A549 (cell line): Measurements from ENCODE around the gene ANKS4B. TPM values are rescaled to one million over a fixed set of nuclear protein-coding genes. Genes with fewer than 3 reads are reported as not detected.
A peak's percentile ranks its signal among the peaks of the same experiment; 100 is the strongest.

Experiments used
- ATAC-seq, 2 experiments: fragments of 200-7000 bp in 1 of 2; fragments of >200 bp in 1 of 2; cut with Nextera tagmentation in 1 of 2; cut with Tn5 transposase in 1 of 2; 3 replicates each; pipeline versions ENCODE4 v1.8.0 to v1.9.1; 2018 to 2020; ENCODE audit warnings: mild to moderate bottlenecking in 1 of 2, moderate library complexity in 1 of 2
- CTCF ChIA-PET: fragments of 300-600 bp; sonication (Branson Sonifier 250); formaldehyde crosslinking; extraction: SDS; loops from one replicate; lab custom pipeline; 2021; ENCODE audit warnings: antibody characterized with exemption, inconsistent platforms; lab: Yijun Ruan, JAX
- POLR2A ChIA-PET: fragments of 350-600 bp; formaldehyde crosslinking; extraction: SDS; loops from one replicate; lab custom pipeline; 2021; ENCODE audit warnings: antibody characterized with exemption, inconsistent platforms; lab: Yijun Ruan, JAX
- DNase-seq, 2 experiments: peaks; one replicate each; pipeline versions ENCODE4 v3.0.0 to v3.0.0-alpha.2; 2011 to 2016; ENCODE audit warnings: low read depth in 1 of 2, low spot score in 1 of 2
- FAIRE-seq: peaks from 2 replicates; lab custom pipeline; 2011; peaks lifted over from hg19 to GRCh38; lab: Jason Lieb, UNC
- H3K27ac ChIP-seq, 2 experiments: fragments of >200 bp; sonication (Bioruptor Twin); formaldehyde crosslinking; 3 replicates each; pipeline ENCODE4 v1.5.1; 2016 to 2017
- H3K4me1 ChIP-seq: fragments of >200 bp; sonication (Bioruptor Twin); formaldehyde crosslinking; 3 replicates; pipeline ENCODE4 v1.6.1; 2016
- H3K4me2 ChIP-seq: fragments of >200 bp; sonication (Bioruptor Twin); formaldehyde crosslinking; 3 replicates; pipeline ENCODE4 v1.6.1; 2016
- H3K4me3 ChIP-seq: fragments of >200 bp; sonication (Bioruptor Twin); formaldehyde crosslinking; 3 replicates; pipeline ENCODE4 v1.5.1; 2016
- H3K9me3 ChIP-seq: fragments of >200 bp; sonication (Bioruptor Twin); formaldehyde crosslinking; 3 replicates; pipeline ENCODE4 v1.6.1; 2016
- BHLHE40 ChIP-seq: IDR thresholded peaks from 2 replicates; pipeline ENCODE4 v1.6.1; 2012; ENCODE audit warnings: low read depth, low read length, inconsistent platforms
- CBX2 ChIP-seq: fragments of 200-600 bp; sonication (generic); IDR thresholded peaks from 2 replicates; pipeline ENCODE4 v1.6.1; 2016; ENCODE audit warnings: low read depth, mild to moderate bottlenecking, borderline replicate concordance
- CEBPB ChIP-seq, 2 experiments: fragments of >200 bp in 1 of 2; sonication (Bioruptor Twin) in 1 of 2; formaldehyde crosslinking in 1 of 2; IDR thresholded peaks; 2 replicates each; pipeline ENCODE4 v1.6.1; 2012 to 2016
- EP300 ChIP-seq, 2 experiments: fragments of >200 bp; sonication (Bioruptor Twin); formaldehyde crosslinking; IDR thresholded peaks; 2 replicates in 1 of 2; 3 replicates in 1 of 2; pipeline ENCODE4 v1.6.1; 2016 to 2017
- ESRRA ChIP-seq: fragments of 150-350 bp; IDR thresholded peaks from 2 replicates; pipeline ENCODE4 v1.6.1; 2014; ENCODE audit warnings: mild to moderate bottlenecking, low read length, borderline replicate concordance
- FOXS1 ChIP-seq: fragments of 250-450 bp; sonication (Bioruptor Pico); IDR thresholded peaks from 2 replicates; pipeline ENCODE4 v1.5.0; 2020; ENCODE audit warnings: mild to moderate bottlenecking, moderate library complexity
- HES2 ChIP-seq: fragments of >200 bp; sonication (Bioruptor Twin); formaldehyde crosslinking; IDR thresholded peaks from 2 replicates; pipeline ENCODE4 v1.6.1; 2016
- HEYL ChIP-seq: fragments of 250-450 bp; sonication (Bioruptor Pico); IDR thresholded peaks from 2 replicates; pipeline ENCODE4 v1.8.0; 2021; ENCODE audit warnings: mild to moderate bottlenecking, moderate library complexity
- HMGXB4 ChIP-seq: fragments of 250-450 bp; sonication (Bioruptor Pico); IDR thresholded peaks from 2 replicates; pipeline ENCODE4 v1.5.0; 2021; ENCODE audit warnings: mild to moderate bottlenecking, moderate library complexity, borderline replicate concordance
- JUN ChIP-seq, 2 experiments: fragments of >200 bp; sonication (Bioruptor Twin); formaldehyde crosslinking; IDR thresholded peaks; 2 replicates in 1 of 2; 3 replicates in 1 of 2; pipeline ENCODE4 v1.6.1; 2016 to 2017
- KDM5A ChIP-seq: fragments of 200-600 bp; sonication (generic); IDR thresholded peaks from 2 replicates; pipeline ENCODE4 v1.6.1; 2016; ENCODE audit warnings: antibody characterized with exemption, mild to moderate bottlenecking
- MAFK ChIP-seq: fragments of 450-650 bp; IDR thresholded peaks from 2 replicates; pipeline ENCODE4 v1.6.1; 2014; ENCODE audit not compliant: partially characterized antibody
- MYC ChIP-seq: IDR thresholded peaks from 2 replicates; pipeline ENCODE4 v1.6.1; 2012; ENCODE audit warnings: mild to moderate bottlenecking, inconsistent platforms, low read length, improper control_type of control experiment, borderline replicate concordance
- NFE2L2 ChIP-seq: fragments of 150-350 bp; conservative IDR thresholded peaks from 2 replicates; pipeline ENCODE4 v1.6.1; 2014; ENCODE audit warnings: low read length
- PHF8 ChIP-seq: fragments of 200-600 bp; sonication (generic); IDR thresholded peaks from 2 replicates; pipeline ENCODE4 v1.6.1; 2016; ENCODE audit warnings: low read depth, mild to moderate bottlenecking, antibody characterized with exemption, moderate library complexity, borderline replicate concordance
- POLR2AphosphoS2 ChIP-seq: conservative IDR thresholded peaks from 2 replicates; pipeline ENCODE4 v1.6.1; 2012; ENCODE audit warnings: low read length, improper control_type of control experiment, inconsistent platforms
- RAD21 ChIP-seq, 2 experiments: fragments of >200 bp in 1 of 2; sonication (Bioruptor Twin) in 1 of 2; formaldehyde crosslinking in 1 of 2; IDR thresholded peaks in 1 of 2; conservative IDR thresholded peaks in 1 of 2; 2 replicates in 1 of 2; 3 replicates in 1 of 2; pipeline ENCODE4 v1.6.1; 2012 to 2018; ENCODE audit warnings: inconsistent platforms in 1 of 2
- RFX5 ChIP-seq: fragments of 450-650 bp; IDR thresholded peaks from 2 replicates; pipeline ENCODE4 v1.7.1; 2014; ENCODE audit warnings: antibody characterized with exemption, mild to moderate bottlenecking, moderate library complexity
- TFCP2L1 ChIP-seq: fragments of 250-450 bp; sonication (Bioruptor Pico); IDR thresholded peaks from 2 replicates; pipeline ENCODE4 v1.5.0; 2021; ENCODE audit warnings: mild to moderate bottlenecking
- TP53 ChIP-seq: fragments of 250-450 bp; sonication (Bioruptor Pico); IDR thresholded peaks from 2 replicates; pipeline ENCODE4 v1.5.0; 2021; ENCODE audit warnings: mild to moderate bottlenecking, moderate library complexity
- ZFP36 ChIP-seq: fragments of 450-650 bp; IDR thresholded peaks from 2 replicates; pipeline ENCODE4 v1.6.1; 2014; ENCODE audit warnings: borderline replicate concordance; ENCODE audit not compliant: partially characterized antibody
- ZNF302 ChIP-seq: fragments of 250-450 bp; sonication (Bioruptor Pico); IDR thresholded peaks from 2 replicates; pipeline ENCODE4 v1.9.0; 2021; ENCODE audit warnings: inconsistent platforms, mild to moderate bottlenecking, moderate library complexity
- ZSCAN20 ChIP-seq: fragments of 250-450 bp; sonication (Bioruptor Pico); IDR thresholded peaks from 2 replicates; pipeline ENCODE4 v1.8.0; 2022; ENCODE audit warnings: mild to moderate bottlenecking, moderate library complexity
- WGBS: methylation state at CpG from one replicate; pipeline ENCODE4 v1.1.6; 2017; ENCODE audit errors: missing lambda C conversion rate; 5-methylcytosine and 5-hydroxymethylcytosine counted together
- polyA plus RNA-seq, 4 experiments: library from polyadenylated mRNA; depleted of rRNA in 3 of 4; stranded (reverse); fragments of >200 nt; fragmentation: RNase III in 1 of 4; extraction: RNeasy Plus Mini Kit Qiagen cat#74134 plus additional on column Dnase treatment in 1 of 4; gene quantifications; 2 replicates in 3 of 4; 3 replicates in 1 of 4; pipeline ENCODE4 v1.2.3, GENCODE V29; 2011 to 2017
- TF ChIP-seq, protein P1 (sequence below): fragments of >200 bp; sonication (Bioruptor Twin); formaldehyde crosslinking; IDR thresholded peaks from 3 replicates; pipeline ENCODE4 v1.5.1; 2016
- TF ChIP-seq, protein P2 (sequence below): fragments of 150-350 bp; IDR thresholded peaks from 2 replicates; pipeline ENCODE4 v1.6.1; 2014; ENCODE audit warnings: low read depth, mild to moderate bottlenecking, low read length
- TF ChIP-seq, protein P3 (sequence below): fragments of >200 bp; sonication (Bioruptor Twin); formaldehyde crosslinking; IDR thresholded peaks from 3 replicates; pipeline ENCODE4 v1.6.1; 2016
- TF ChIP-seq, protein P4 (sequence below): fragments of 250-450 bp; sonication (Bioruptor Pico); IDR thresholded peaks from 2 replicates; pipeline ENCODE4 v1.5.0; 2020; ENCODE audit warnings: low read depth, mild to moderate bottlenecking, moderate library complexity
- TF ChIP-seq, protein P5 (sequence below): IDR thresholded peaks from 2 replicates; pipeline ENCODE4 v1.6.1; 2012
- TF ChIP-seq, protein P6 (sequence below): IDR thresholded peaks from 2 replicates; pipeline ENCODE4 v1.6.1; 2012

Gene ANKS4B
- polyA plus RNA-seq, 2 of the 4 experiments (the other 2 are of a cell fraction) = 0.27 to 1.8 TPM

- H3K4me3 ChIP-seq = no peak overlapping the region; the same call in 2 of the 3 replicates
- H3K27ac ChIP-seq = no peak overlapping the region
- POLR2A ChIA-PET = no interaction called here
- H3K9me3 ChIP-seq = no peaks in the 10 kb centered on the region
- FAIRE-seq (no peak), DNase-seq (no peak), ATAC-seq (no peak)
- 86% methylated on average over 1 of the region's 1 CpG for WGBS
- peak overlapping the region; percentile 62 for H3K4me2 ChIP-seq
- H3K4me1 ChIP-seq = 0 out of 3 replicates have a peak, but pooled peaks cover 6% of the 10 kb centered on the region
- TF ChIP-seq, protein P1, sequence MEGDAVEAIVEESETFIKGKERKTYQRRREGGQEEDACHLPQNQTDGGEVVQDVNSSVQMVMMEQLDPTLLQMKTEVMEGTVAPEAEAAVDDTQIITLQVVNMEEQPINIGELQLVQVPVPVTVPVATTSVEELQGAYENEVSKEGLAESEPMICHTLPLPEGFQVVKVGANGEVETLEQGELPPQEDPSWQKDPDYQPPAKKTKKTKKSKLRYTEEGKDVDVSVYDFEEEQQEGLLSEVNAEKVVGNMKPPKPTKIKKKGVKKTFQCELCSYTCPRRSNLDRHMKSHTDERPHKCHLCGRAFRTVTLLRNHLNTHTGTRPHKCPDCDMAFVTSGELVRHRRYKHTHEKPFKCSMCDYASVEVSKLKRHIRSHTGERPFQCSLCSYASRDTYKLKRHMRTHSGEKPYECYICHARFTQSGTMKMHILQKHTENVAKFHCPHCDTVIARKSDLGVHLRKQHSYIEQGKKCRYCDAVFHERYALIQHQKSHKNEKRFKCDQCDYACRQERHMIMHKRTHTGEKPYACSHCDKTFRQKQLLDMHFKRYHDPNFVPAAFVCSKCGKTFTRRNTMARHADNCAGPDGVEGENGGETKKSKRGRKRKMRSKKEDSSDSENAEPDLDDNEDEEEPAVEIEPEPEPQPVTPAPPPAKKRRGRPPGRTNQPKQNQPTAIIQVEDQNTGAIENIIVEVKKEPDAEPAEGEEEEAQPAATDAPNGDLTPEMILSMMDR = no peak
- no peak for TF ChIP-seq CBX2
- TF ChIP-seq POLR2AphosphoS2 = no peak
- TF ChIP-seq EP300 (IDR thresholded peaks at IDR 0.05) = no peak
- no peak for TF ChIP-seq KDM5A
- TF ChIP-seq MYC = no peak
- TF ChIP-seq ZNF302 (CRISPR knock-in tag) = no peak
- no peak for TF ChIP-seq JUN (IDR thresholded peaks at IDR 0.05)
- TF ChIP-seq FOXS1 (CRISPR knock-in tag) = no peak
- no peak for TF ChIP-seq NFE2L2
- TF ChIP-seq HES2 = no peak
- TF ChIP-seq, protein P2, sequence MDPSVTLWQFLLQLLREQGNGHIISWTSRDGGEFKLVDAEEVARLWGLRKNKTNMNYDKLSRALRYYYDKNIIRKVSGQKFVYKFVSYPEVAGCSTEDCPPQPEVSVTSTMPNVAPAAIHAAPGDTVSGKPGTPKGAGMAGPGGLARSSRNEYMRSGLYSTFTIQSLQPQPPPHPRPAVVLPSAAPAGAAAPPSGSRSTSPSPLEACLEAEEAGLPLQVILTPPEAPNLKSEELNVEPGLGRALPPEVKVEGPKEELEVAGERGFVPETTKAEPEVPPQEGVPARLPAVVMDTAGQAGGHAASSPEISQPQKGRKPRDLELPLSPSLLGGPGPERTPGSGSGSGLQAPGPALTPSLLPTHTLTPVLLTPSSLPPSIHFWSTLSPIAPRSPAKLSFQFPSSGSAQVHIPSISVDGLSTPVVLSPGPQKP = no peak
- TF ChIP-seq, all 56 proteins: peak for 0
- CTCF ChIA-PET = interaction anchor here (1.5 kb wide), 1 partner anchor 67 kb away, joined by 4 read pairs; no protein-coding TSS in a partner anchor
Observed at GRCh38 chr16:21233045-21233520, 416 bp upstream of the ANKS4B start.

GRCh38 chr16:21235199-21235585, 1.7 kb downstream of the ANKS4B start:
- no peak for DNase-seq
- ChIA-PET POLR2A (no interaction called here), CTCF (interaction anchor here (0.6 kb wide), 1 partner anchor 1145 kb away, joined by 3 read pairs; no protein-coding TSS in a partner anchor)
- Histone ChIP-seq H3K4me2 (no peak overlapping the region), H3K9me3 (no peaks in the 10 kb centered on the region), H3K4me1 (0 out of 3 replicates have a peak, but pooled peaks cover 6% of the 10 kb centered on the region), H3K27ac (no peak overlapping the region), H3K4me3 (no peak overlapping the region)
- TF ChIP-seq HMGXB4 (CRISPR knock-in tag) (no peak), PHF8 (no peak), BHLHE40 (no peak), TFCP2L1 (CRISPR knock-in tag) (no peak), CEBPB (IDR thresholded peaks at IDR 0.05) (no peak), ESRRA (no peak), POLR2AphosphoS2 (no peak), MAFK (no peak), RAD21 (conservative IDR thresholded peaks at IDR 0.05 in 1 of 2, IDR thresholded peaks at IDR 0.05 in 1 of 2) (no peak), RFX5 (no peak), TP53 (no peak), ZSCAN20 (CRISPR knock-in tag) (no peak), HEYL (CRISPR knock-in tag) (no peak), ZFP36 (no peak), EP300 (IDR thresholded peaks at IDR 0.05) (no peak)
- TF ChIP-seq, protein P3, sequence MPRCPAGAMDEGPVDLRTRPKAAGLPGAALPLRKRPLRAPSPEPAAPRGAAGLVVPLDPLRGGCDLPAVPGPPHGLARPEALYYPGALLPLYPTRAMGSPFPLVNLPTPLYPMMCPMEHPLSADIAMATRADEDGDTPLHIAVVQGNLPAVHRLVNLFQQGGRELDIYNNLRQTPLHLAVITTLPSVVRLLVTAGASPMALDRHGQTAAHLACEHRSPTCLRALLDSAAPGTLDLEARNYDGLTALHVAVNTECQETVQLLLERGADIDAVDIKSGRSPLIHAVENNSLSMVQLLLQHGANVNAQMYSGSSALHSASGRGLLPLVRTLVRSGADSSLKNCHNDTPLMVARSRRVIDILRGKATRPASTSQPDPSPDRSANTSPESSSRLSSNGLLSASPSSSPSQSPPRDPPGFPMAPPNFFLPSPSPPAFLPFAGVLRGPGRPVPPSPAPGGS = no peak
- TF ChIP-seq, protein P4, sequence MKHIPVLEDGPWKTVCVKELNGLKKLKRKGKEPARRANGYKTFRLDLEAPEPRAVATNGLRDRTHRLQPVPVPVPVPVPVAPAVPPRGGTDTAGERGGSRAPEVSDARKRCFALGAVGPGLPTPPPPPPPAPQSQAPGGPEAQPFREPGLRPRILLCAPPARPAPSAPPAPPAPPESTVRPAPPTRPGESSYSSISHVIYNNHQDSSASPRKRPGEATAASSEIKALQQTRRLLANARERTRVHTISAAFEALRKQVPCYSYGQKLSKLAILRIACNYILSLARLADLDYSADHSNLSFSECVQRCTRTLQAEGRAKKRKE = no peak
- TF ChIP-seq, protein P5, sequence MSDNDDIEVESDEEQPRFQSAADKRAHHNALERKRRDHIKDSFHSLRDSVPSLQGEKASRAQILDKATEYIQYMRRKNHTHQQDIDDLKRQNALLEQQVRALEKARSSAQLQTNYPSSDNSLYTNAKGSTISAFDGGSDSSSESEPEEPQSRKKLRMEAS = no peak
- TF ChIP-seq, protein P6, sequence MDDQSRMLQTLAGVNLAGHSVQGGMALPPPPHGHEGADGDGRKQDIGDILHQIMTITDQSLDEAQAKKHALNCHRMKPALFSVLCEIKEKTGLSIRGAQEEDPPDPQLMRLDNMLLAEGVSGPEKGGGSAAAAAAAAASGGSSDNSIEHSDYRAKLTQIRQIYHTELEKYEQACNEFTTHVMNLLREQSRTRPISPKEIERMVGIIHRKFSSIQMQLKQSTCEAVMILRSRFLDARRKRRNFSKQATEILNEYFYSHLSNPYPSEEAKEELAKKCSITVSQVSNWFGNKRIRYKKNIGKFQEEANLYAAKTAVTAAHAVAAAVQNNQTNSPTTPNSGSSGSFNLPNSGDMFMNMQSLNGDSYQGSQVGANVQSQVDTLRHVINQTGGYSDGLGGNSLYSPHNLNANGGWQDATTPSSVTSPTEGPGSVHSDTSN = no peak
- no peak for ATAC-seq
- 65% methylated on average over 3 of the region's 3 CpGs for WGBS
- no peak for FAIRE-seq
